Left ventricle myocardium inferior (tissue), 1 donor: Measurements from ENCODE around the gene PATJ. TPM values are rescaled to one million over a fixed set of nuclear protein-coding genes. Genes with fewer than 3 reads are reported as not detected.

Experiments used
- DNase-seq: peaks from one replicate; pipeline ENCODE4 v3.0.0-alpha.2; 2020
- H3K27ac ChIP-seq: fragments of 200-600 bp; replicated peaks from 2 replicates; pipeline ENCODE4 v1.8.0; 2021
- H3K27me3 ChIP-seq: fragments of 200-600 bp; 2 replicates; pipeline ENCODE4 v1.8.0; 2021; ENCODE audit warnings: low read depth
- H3K36me3 ChIP-seq: fragments of 200-600 bp; 2 replicates; pipeline ENCODE4 v1.8.0; 2021
- H3K4me1 ChIP-seq: fragments of 200-600 bp; 2 replicates; pipeline ENCODE4 v1.8.0; 2021
- H3K4me3 ChIP-seq: fragments of 200-600 bp; 2 replicates; pipeline ENCODE4 v1.8.0; 2021; ENCODE audit warnings: mild to moderate bottlenecking, moderate library complexity
- H3K9me3 ChIP-seq: fragments of 200-600 bp; replicated peaks from 2 replicates; pipeline ENCODE4 v1.8.0; 2021
- intact Hi-C: fragments of 100-400 bp; cut with micrococcal nuclease; formaldehyde crosslinking; loops from one replicate; pipeline ENCODE4 v1.11.0; 2022
- total RNA-seq: library from RNA; stranded (reverse); fragmentation: NEBNext Ultra II Directional; extraction: Animal tissue kit (Norgen Biotek cat#: 25700); gene quantifications from one replicate; pipeline ENCODE4 v1.2.1, GENCODE V29; 2021
- TF ChIP-seq, protein P1 (sequence below): fragments of 200-600 bp; IDR thresholded peaks from 2 replicates; pipeline ENCODE4 v1.8.0; 2021; ENCODE audit warnings: antibody characterized with exemption, mild to moderate bottlenecking, borderline replicate concordance
- donor health status: DM: no; HTN: yes; CAD: no; lungs with severe emphysema.

The PATJ gene
- total RNA-seq, 1 donor from 2014 or later, result 166 TPM

GRCh38 chr1:62198781-62199125 is 456.5 kb downstream of the PATJ start:
- peaks cover 8% of the 10 kb centered on the region for H3K4me1 ChIP-seq
- H3K4me3 ChIP-seq, result no peak overlapping the region
- no peak overlapping the region for H3K27ac ChIP-seq
- H3K9me3 ChIP-seq, result no peaks in the 10 kb centered on the region
- no peaks in the 10 kb centered on the region for H3K36me3 ChIP-seq
- TF ChIP-seq, protein P1, sequence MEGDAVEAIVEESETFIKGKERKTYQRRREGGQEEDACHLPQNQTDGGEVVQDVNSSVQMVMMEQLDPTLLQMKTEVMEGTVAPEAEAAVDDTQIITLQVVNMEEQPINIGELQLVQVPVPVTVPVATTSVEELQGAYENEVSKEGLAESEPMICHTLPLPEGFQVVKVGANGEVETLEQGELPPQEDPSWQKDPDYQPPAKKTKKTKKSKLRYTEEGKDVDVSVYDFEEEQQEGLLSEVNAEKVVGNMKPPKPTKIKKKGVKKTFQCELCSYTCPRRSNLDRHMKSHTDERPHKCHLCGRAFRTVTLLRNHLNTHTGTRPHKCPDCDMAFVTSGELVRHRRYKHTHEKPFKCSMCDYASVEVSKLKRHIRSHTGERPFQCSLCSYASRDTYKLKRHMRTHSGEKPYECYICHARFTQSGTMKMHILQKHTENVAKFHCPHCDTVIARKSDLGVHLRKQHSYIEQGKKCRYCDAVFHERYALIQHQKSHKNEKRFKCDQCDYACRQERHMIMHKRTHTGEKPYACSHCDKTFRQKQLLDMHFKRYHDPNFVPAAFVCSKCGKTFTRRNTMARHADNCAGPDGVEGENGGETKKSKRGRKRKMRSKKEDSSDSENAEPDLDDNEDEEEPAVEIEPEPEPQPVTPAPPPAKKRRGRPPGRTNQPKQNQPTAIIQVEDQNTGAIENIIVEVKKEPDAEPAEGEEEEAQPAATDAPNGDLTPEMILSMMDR, result no peak
- no peak for DNase-seq
- peaks cover 39% of the 10 kb centered on the region for H3K27me3 ChIP-seq
- intact Hi-C loops, result no loop called here

DNA sequence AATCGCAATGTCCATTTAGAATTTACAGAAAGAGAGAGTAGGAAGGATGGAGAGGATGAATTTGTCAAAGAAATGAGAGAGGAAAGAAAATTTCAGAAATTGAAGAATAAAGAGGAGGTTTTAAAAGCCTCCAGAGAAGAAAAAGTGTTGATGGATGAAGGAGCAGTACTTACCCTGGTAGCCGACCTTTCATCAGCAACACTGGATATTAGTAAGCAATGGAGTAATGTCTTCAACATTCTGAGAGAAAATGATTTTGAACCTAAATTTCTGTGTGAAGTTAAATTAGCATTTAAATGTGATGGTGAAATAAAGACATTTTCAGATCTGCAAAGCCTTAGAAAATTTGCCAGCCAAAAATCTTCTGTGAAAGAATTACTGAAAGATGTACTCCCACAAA is 464.9 kb downstream of the PATJ start:
- H3K4me1 ChIP-seq, result no peaks in the 10 kb centered on the region
- peaks cover 36% of the 10 kb centered on the region for H3K9me3 ChIP-seq
- no peaks in the 10 kb centered on the region for H3K27me3 ChIP-seq
- no peak overlapping the region for H3K4me3 ChIP-seq
- no peaks in the 10 kb centered on the region for H3K36me3 ChIP-seq
- TF ChIP-seq, protein P1, result no peak
- DNase-seq, result no peak
- intact Hi-C loops, result no loop called here
- H3K27ac ChIP-seq, result no peak overlapping the region

DNA sequence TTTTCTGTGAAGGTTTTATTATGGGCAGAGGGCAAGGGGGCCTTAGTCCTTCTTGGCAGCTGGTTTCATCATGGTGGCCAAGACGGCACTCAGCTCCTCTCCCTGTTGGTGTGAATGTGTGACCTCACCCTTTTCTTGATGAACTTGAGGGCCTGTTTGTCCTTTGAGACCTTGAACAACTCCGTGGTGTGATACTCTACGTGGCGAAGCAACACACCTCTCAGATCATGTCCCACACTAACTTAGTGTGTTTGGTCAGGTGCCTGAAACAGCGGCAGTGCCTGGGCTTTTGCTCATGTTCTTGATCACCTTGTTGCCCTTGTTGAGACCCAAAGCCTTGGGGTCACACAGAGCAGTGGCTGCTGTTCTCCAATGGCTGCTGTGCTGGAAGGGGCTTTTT is 465.8 kb downstream of the PATJ start:
- H3K4me1 ChIP-seq, result no peaks in the 10 kb centered on the region
- peaks cover 36% of the 10 kb centered on the region for H3K9me3 ChIP-seq
- H3K4me3 ChIP-seq, result no peak overlapping the region
- no peak overlapping the region for H3K27ac ChIP-seq
- H3K27me3 ChIP-seq, result no peaks in the 10 kb centered on the region
- no peak for DNase-seq
- TF ChIP-seq, protein P1, result no peak
- intact Hi-C loops, result no loop called here
- no peaks in the 10 kb centered on the region for H3K36me3 ChIP-seq

GRCh38 chr1:62208970-62209369 is 466.7 kb downstream of the PATJ start:
- TF ChIP-seq, protein P1, result no peak
- H3K4me1 ChIP-seq, result no peaks in the 10 kb centered on the region
- H3K36me3 ChIP-seq, result no peaks in the 10 kb centered on the region
- H3K27ac ChIP-seq, result no peak overlapping the region
- no peak overlapping the region for H3K4me3 ChIP-seq
- DNase-seq, result no peak
- intact Hi-C loops, result no loop called here
- H3K27me3 ChIP-seq, result no peaks in the 10 kb centered on the region
- H3K9me3 ChIP-seq, result peaks cover 36% of the 10 kb centered on the region

DNA sequence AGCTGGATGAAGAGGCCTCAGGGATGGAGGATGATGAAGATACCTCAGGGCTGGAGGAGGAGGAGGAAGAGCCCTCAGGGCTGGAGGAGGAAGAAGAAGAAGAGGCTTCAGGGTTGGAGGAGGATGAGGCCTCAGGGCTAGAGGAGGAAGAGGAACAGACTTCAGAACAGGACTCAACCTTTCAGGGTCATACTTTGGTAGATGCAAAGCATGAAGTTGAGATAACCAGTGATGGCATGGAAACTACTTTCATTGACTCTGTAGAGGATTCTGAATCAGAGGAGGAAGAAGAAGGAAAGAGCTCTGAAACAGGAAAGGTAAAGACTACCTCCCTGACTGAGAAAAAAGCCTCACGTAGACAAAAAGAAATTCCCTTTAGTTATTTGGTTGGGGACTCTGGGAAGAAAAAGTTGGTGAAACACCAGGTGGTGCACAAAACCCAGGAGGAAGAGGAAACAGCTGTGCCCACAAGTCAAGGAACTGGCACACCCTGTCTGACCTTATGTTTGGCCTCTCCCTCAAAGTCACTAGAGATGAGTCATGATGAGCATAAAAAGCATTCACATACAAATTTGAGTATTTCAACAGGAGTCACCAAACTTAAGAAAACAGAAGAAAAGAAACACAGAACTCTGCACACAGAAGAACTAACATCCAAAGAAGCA is 467.8 kb downstream of the PATJ start:
- no peak for DNase-seq
- no peaks in the 10 kb centered on the region for H3K36me3 ChIP-seq
- H3K4me1 ChIP-seq, result no peaks in the 10 kb centered on the region
- H3K27ac ChIP-seq, result no peak overlapping the region
- H3K4me3 ChIP-seq, result no peak overlapping the region
- H3K27me3 ChIP-seq, result no peaks in the 10 kb centered on the region
- TF ChIP-seq, protein P1, result no peak
- peaks cover 36% of the 10 kb centered on the region for H3K9me3 ChIP-seq
- intact Hi-C loops, result no loop called here
